B cell (primary cell): ENCODE data around the gene CAMTA1. TPM values are rescaled to one million over a fixed set of nuclear protein-coding genes. Genes with fewer than 3 reads are reported as not detected.

Source experiments
- ATAC-seq: fragments of 200-7000 bp; cut with Tn5 transposase; one replicate; pipeline ENCODE4 v1.10.0; 2021; ENCODE audit warnings: low read depth, mild to moderate bottlenecking, moderate number of reproducible peaks, moderate library complexity
- CTCF ChIA-PET: fragments of 350-600 bp; sonication (Branson Sonifier 250); formaldehyde crosslinking; loops from one replicate; lab custom pipeline; 2021; ENCODE audit warnings: antibody characterized with exemption, inconsistent platforms; lab: Charles Lee
- POLR2A ChIA-PET: fragments of 350-600 bp; sonication (Branson Sonifier 250); formaldehyde crosslinking; loops from one replicate; lab custom pipeline; 2021; ENCODE audit warnings: antibody characterized with exemption; lab: Charles Lee
- DNase-seq: peaks from one replicate; pipeline ENCODE4 v3.0.0; 2013
- H2AFZ ChIP-seq: 2 replicates; pipeline ENCODE4 v1.6.1; 2012; ENCODE audit warnings: mild to moderate bottlenecking, low read depth, low read length; ENCODE audit not compliant: insufficient read depth, poor library complexity, severe bottlenecking
- H3K27ac ChIP-seq, 2 donors: 1 replicate in 1 of 2; 2 replicates in 1 of 2; pipeline ENCODE4 v1.5.1; 2012 to 2013; ENCODE audit warnings: low read length in 2 of 2, mild to moderate bottlenecking in 2 of 2, moderate library complexity in 1 of 2
- H3K27me3 ChIP-seq, 4 experiments: fragments of 200-600 bp in 1 of 4; sonication (generic) in 1 of 4; replicated peaks in 1 of 4; 1 replicate in 2 of 4; 2 replicates in 2 of 4; pipeline versions ENCODE4 v1.6.1 to v1.7.0; 2013 to 2016; ENCODE audit warnings: low read length in 3 of 4, mild to moderate bottlenecking in 2 of 4, mixed read lengths in 1 of 4, moderate library complexity in 1 of 4; ENCODE audit not compliant: insufficient read depth in 4 of 4, control insufficient read depth in 3 of 4; ENCODE audit errors: control extremely low read depth in 1 of 4
- H3K36me3 ChIP-seq, 2 experiments: replicated peaks in 1 of 2; 1 replicate in 1 of 2; 2 replicates in 1 of 2; pipeline versions ENCODE4 v1.6.1 to v1.7.1; 2013; ENCODE audit warnings: low read length in 1 of 2; ENCODE audit not compliant: insufficient read depth in 2 of 2, control insufficient read depth in 1 of 2; ENCODE audit errors: control extremely low read depth in 1 of 2, extremely low read depth in 1 of 2
- H3K4me1 ChIP-seq, 2 donors: fragments of 200-600 bp in 1 of 2; sonication (generic) in 1 of 2; 1 replicate in 1 of 2; 2 replicates in 1 of 2; pipeline versions ENCODE4 v1.5.1 to v1.6.1; 2013 to 2017; ENCODE audit warnings: low read length in 2 of 2; ENCODE audit not compliant: control insufficient read depth in 2 of 2, insufficient read depth in 2 of 2
- H3K4me2 ChIP-seq: replicated peaks from 2 replicates; pipeline ENCODE3; 2012; ENCODE audit warnings: mild to moderate bottlenecking, low read depth, low read length; ENCODE audit not compliant: poor library complexity, severe bottlenecking
- H3K4me3 ChIP-seq, 5 experiments: fragments of 200-600 bp in 1 of 5; sonication (generic) in 1 of 5; 1 replicate in 3 of 5; 2 replicates in 2 of 5; pipeline versions ENCODE4 v1.5.1 to v1.7.0; 2011 to 2016; ENCODE audit warnings: low read length in 4 of 5, mild to moderate bottlenecking in 4 of 5, low read depth in 2 of 5, control low read depth in 1 of 5, moderate library complexity in 1 of 5; ENCODE audit not compliant: insufficient read depth in 1 of 5; ENCODE audit errors: control extremely low read depth in 1 of 5, extremely low read depth in 1 of 5
- H3K79me2 ChIP-seq: fragments of 200-600 bp; sonication (generic); one replicate; pipeline ENCODE4 v1.6.0; 2016; ENCODE audit warnings: low read length; ENCODE audit not compliant: control insufficient read depth, insufficient read depth
- H3K9ac ChIP-seq: fragments of 200-600 bp; sonication (generic); 2 replicates; pipeline ENCODE4 v1.6.1; 2017; ENCODE audit warnings: mild to moderate bottlenecking, low read length, moderate library complexity
- H3K9me3 ChIP-seq, 3 donors: one replicate each; pipeline versions ENCODE4 v1.6.1 to v1.7.1; 2013; ENCODE audit warnings: low read length in 2 of 3; ENCODE audit not compliant: control insufficient read depth in 2 of 3, insufficient read depth in 1 of 3; ENCODE audit errors: control extremely low read depth in 1 of 3
- H4K20me1 ChIP-seq: 2 replicates; pipeline ENCODE4 v1.6.0; 2012; ENCODE audit warnings: mild to moderate bottlenecking, low read length; ENCODE audit not compliant: insufficient read depth, control insufficient read depth, poor library complexity, severe bottlenecking
- H3K27ac Mint-ChIP-seq: one replicate; pipeline ENCODE4 v1.8.0; 2021; ENCODE audit warnings: mixed read lengths
- H3K27me3 Mint-ChIP-seq: one replicate; pipeline ENCODE4 v1.8.0; 2021; ENCODE audit warnings: mixed read lengths
- H3K4me1 Mint-ChIP-seq: one replicate; pipeline ENCODE4 v1.8.0; 2021; ENCODE audit warnings: mixed read lengths
- H3K4me3 Mint-ChIP-seq: one replicate; pipeline ENCODE4 v1.8.0; 2021; ENCODE audit warnings: mixed read lengths
- H3K9me3 Mint-ChIP-seq: one replicate; pipeline ENCODE4 v1.8.0; 2022; ENCODE audit warnings: mixed read lengths; ENCODE audit not compliant: insufficient read depth
- EZH2 ChIP-seq: IDR thresholded peaks from 2 replicates; pipeline ENCODE4 v1.6.1; 2012; ENCODE audit warnings: borderline replicate concordance, low read depth, mild to moderate bottlenecking, moderate library complexity, low read length; ENCODE audit not compliant: insufficient read depth, poor library complexity, severe bottlenecking
- WGBS: methylation state at CpG from one replicate; pipeline ENCODE4 v1.1.5; 2013; ENCODE audit warnings: missing lambda C conversion rate; ENCODE audit not compliant: insufficient coverage; 5-methylcytosine and 5-hydroxymethylcytosine counted together
- intact Hi-C: fragments of 100-400 bp; cut with micrococcal nuclease; formaldehyde crosslinking; loops from one replicate; pipeline ENCODE4 v1.10.0; 2022
- polyA plus RNA-seq: library from polyadenylated mRNA; depleted of rRNA; stranded (reverse); fragments of >200 nt; gene quantifications from 2 replicates; pipeline ENCODE4 v1.2.3, GENCODE V29; 2012
- total RNA-seq, 2 donors: library from RNA; stranded (reverse); fragments of 120-200 nt in 1 of 2; gene quantifications; 1 replicate in 1 of 2; 2 replicates in 1 of 2; pipeline versions ENCODE4 v1.2.3 to v1.2.4, GENCODE V29; 2013 to 2022
- TF ChIP-seq, protein P1 (sequence below): fragments of 200-600 bp; IDR thresholded peaks from one replicate; pipeline ENCODE4 v1.8.0; 2022; ENCODE audit warnings: antibody characterized with exemption, mild to moderate bottlenecking

The CAMTA1 gene
- total and polyA plus RNA-seq, 2 donors (not counting 1 experiment from before 2014, with no cell fraction given): 42.2 to 45.7 TPM

DNA sequence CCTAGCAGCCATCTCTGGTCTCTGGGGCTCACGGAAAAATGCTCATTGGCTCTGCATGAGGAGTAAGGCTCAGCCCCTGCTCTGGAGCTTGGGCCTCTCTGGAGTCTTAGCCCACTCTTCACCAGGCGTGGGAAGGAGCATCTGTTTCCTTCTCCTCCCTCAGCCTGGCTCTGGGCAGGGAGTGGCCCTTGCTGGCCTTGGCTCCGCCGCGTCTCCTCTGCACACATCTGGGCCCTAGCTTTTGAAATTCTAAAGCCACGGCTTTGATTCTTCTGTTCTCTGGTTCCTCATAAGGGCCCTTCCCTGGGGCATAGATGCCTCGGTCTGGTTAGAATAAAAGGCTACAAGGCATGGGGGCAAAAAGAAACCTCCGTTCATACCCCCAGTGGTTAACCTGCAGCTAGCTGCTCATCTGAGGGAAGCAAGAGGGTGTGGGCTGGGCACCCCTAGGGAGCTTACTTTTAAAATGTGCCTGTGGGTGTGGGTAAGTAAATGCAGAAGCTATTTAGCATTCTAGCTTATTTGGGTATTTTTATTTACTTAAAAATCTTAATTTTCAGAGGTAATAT lies 145.6 kb downstream of the CAMTA1 start:
- Mint-ChIP-seq H3K9me3 (no peaks in the 10 kb centered on the region), H3K4me1 (no peaks in the 10 kb centered on the region), H3K4me3 (no peak overlapping the region), H3K27ac (no peak overlapping the region), H3K27me3 (peaks cover 23% of the 10 kb centered on the region)
- TF ChIP-seq EZH2: no peak
- TF ChIP-seq, protein P1, sequence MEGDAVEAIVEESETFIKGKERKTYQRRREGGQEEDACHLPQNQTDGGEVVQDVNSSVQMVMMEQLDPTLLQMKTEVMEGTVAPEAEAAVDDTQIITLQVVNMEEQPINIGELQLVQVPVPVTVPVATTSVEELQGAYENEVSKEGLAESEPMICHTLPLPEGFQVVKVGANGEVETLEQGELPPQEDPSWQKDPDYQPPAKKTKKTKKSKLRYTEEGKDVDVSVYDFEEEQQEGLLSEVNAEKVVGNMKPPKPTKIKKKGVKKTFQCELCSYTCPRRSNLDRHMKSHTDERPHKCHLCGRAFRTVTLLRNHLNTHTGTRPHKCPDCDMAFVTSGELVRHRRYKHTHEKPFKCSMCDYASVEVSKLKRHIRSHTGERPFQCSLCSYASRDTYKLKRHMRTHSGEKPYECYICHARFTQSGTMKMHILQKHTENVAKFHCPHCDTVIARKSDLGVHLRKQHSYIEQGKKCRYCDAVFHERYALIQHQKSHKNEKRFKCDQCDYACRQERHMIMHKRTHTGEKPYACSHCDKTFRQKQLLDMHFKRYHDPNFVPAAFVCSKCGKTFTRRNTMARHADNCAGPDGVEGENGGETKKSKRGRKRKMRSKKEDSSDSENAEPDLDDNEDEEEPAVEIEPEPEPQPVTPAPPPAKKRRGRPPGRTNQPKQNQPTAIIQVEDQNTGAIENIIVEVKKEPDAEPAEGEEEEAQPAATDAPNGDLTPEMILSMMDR: no peak
- Histone ChIP-seq H3K9me3 (peaks cover 0 to 5% (median 0%) of the 10 kb centered on the region in 3 donors), H3K79me2 (no peaks in the 10 kb centered on the region), H3K4me2 (no peak overlapping the region), H2AFZ (no peak overlapping the region), H3K4me3 (no peak overlapping the region), H3K27me3 (peaks cover 0 to 22% (median 11%) of the 10 kb centered on the region in 4 experiments), H3K27ac (no peak overlapping the region), H3K36me3 (no peaks in the 10 kb centered on the region), H3K9ac (no peak overlapping the region), H4K20me1 (no peaks in the 10 kb centered on the region), H3K4me1 (no peaks in the 10 kb centered on the region)
- DNase-seq (no peak), ATAC-seq (no peak)
- POLR2A ChIA-PET: no interaction called here
- intact Hi-C loops: no loop called here
- CTCF ChIA-PET: interaction anchor here (1.4 kb wide), 1 partner anchor 211 kb away, joined by 3 read pairs; no protein-coding TSS in a partner anchor
- 34% methylated on average over 4 of the region's 8 CpGs for WGBS

DNA sequence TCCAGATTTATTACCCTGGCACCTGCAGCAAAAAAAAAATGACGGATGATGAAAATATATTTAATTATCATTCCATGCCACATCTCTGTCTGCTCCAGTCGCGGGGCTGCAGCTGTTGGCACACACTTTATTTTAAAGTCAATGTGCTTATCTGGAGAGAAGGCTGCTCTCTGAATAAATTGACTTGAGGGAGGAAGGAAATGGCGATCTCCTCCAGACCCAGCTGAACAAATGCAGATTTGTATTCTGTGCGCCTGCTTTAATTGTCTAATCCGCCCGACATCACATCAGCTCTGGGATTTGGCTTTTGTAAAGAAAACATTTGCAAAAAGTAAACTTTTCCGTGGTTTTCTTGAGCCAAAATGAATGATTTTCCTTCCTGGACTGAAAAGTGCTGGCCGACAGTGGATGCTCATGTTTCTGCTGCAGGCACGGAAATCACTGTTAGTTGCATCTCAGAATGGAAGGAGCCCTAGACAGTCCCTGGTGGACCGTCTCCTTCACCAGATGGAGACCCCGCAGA lies 150.2 kb downstream of the CAMTA1 start:
- Histone ChIP-seq H3K4me2 (no peak overlapping the region), H3K9me3 (no peaks in the 10 kb centered on the region), H3K79me2 (no peaks in the 10 kb centered on the region), H3K27me3 (peaks cover 0 to 37% (median 13%) of the 10 kb centered on the region in 4 experiments), H4K20me1 (no peaks in the 10 kb centered on the region), H3K4me3 (no peak overlapping the region), H3K27ac (no peak overlapping the region), H2AFZ (no peak overlapping the region), H3K36me3 (no peaks in the 10 kb centered on the region), H3K4me1 (no peaks in the 10 kb centered on the region), H3K9ac (no peak overlapping the region)
- WGBS: 0% methylated on average over 9 of the region's 12 CpGs
- Mint-ChIP-seq H3K4me3 (no peak overlapping the region), H3K27ac (no peak overlapping the region), H3K27me3 (peaks cover 15% of the 10 kb centered on the region), H3K4me1 (no peaks in the 10 kb centered on the region), H3K9me3 (no peaks in the 10 kb centered on the region)
- DNase-seq (no peak), ATAC-seq (no peak)
- ChIA-PET POLR2A (no interaction called here), CTCF (no interaction called here)
- intact Hi-C loops: no loop called here
- TF ChIP-seq, protein P1: no peak
- no peak for TF ChIP-seq EZH2
